SH-SY5Y (cell line): Measurements from ENCODE around the gene ADCY9.

Experiments used
- GATA2 ChIP-seq: IDR thresholded peaks from 2 replicates; pipeline ENCODE4 v1.6.1; 2011; ENCODE audit warnings: mild to moderate bottlenecking, low read depth, low read length
- GATA3 ChIP-seq: IDR thresholded peaks from 2 replicates; pipeline ENCODE4 v1.6.1; 2011; ENCODE audit warnings: low read depth, mild to moderate bottlenecking, low read length, moderate library complexity

DNA sequence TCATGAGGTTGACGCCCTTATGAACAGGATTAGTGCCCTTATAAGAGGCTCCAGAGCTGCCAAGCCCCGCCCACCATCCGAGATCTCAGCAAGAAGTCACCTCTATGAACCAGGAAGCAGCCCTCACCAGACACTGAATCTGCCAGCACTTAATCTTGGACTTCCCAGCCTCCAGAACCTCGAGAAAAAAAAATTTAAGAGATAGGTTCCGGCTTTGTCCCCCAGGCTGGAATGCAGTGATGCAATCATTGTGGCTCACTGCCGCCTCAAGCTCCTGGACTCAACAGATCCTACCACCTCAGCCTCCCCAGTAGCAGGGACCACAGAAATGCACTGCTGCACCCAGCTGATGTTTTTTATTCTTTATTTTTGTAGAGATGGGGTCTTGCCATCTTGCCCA lies 22.5 kb upstream of the ADCY9 start:
- no peak for TF ChIP-seq GATA2
- no peak for TF ChIP-seq GATA3
